Neural cell (in vitro differentiated cells): Measurements from ENCODE around the gene TTC39B.

Experiments
- MXI1 ChIP-seq: fragments of 450-650 bp; conservative IDR thresholded peaks from 2 replicates; pipeline ENCODE4 v1.6.1; 2014; ENCODE audit warnings: antibody characterized with exemption, mild to moderate bottlenecking; ENCODE audit not compliant: poor library complexity, severe bottlenecking
- TF ChIP-seq, protein P1 (sequence below): IDR thresholded peaks from 2 replicates; pipeline ENCODE4 v1.6.1; 2012; ENCODE audit warnings: borderline replicate concordance
- TF ChIP-seq, protein P2 (sequence below): fragments of 450-650 bp; IDR thresholded peaks from 2 replicates; pipeline ENCODE4 v1.5.1; 2014; ENCODE audit warnings: antibody characterized with exemption, mild to moderate bottlenecking, moderate library complexity; ENCODE audit not compliant: poor library complexity, severe bottlenecking

DNA sequence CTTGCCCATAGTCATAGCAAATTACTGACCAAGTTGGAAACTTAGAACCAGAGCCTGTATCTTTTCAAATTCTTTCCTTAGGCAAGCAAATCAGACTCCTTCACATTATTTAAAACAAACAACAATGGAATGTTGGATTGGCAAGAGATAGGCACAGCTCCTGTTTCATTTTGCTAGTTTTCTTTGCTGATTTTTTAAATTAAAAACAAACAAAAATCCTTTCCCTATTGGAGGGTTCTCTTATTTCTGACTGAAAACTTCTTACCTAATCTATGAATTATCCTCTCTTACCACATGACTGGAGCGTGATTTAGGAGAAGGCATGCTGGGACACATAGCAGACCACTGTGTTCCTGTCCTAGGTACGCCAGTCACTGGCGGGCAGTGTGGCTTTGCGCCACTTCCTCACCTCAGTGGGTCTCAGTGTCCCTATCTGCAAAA is 63.0 kb downstream of the TTC39B start:
- TF ChIP-seq, protein P1, sequence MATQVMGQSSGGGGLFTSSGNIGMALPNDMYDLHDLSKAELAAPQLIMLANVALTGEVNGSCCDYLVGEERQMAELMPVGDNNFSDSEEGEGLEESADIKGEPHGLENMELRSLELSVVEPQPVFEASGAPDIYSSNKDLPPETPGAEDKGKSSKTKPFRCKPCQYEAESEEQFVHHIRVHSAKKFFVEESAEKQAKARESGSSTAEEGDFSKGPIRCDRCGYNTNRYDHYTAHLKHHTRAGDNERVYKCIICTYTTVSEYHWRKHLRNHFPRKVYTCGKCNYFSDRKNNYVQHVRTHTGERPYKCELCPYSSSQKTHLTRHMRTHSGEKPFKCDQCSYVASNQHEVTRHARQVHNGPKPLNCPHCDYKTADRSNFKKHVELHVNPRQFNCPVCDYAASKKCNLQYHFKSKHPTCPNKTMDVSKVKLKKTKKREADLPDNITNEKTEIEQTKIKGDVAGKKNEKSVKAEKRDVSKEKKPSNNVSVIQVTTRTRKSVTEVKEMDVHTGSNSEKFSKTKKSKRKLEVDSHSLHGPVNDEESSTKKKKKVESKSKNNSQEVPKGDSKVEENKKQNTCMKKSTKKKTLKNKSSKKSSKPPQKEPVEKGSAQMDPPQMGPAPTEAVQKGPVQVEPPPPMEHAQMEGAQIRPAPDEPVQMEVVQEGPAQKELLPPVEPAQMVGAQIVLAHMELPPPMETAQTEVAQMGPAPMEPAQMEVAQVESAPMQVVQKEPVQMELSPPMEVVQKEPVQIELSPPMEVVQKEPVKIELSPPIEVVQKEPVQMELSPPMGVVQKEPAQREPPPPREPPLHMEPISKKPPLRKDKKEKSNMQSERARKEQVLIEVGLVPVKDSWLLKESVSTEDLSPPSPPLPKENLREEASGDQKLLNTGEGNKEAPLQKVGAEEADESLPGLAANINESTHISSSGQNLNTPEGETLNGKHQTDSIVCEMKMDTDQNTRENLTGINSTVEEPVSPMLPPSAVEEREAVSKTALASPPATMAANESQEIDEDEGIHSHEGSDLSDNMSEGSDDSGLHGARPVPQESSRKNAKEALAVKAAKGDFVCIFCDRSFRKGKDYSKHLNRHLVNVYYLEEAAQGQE = no peak
- TF ChIP-seq, protein P2, sequence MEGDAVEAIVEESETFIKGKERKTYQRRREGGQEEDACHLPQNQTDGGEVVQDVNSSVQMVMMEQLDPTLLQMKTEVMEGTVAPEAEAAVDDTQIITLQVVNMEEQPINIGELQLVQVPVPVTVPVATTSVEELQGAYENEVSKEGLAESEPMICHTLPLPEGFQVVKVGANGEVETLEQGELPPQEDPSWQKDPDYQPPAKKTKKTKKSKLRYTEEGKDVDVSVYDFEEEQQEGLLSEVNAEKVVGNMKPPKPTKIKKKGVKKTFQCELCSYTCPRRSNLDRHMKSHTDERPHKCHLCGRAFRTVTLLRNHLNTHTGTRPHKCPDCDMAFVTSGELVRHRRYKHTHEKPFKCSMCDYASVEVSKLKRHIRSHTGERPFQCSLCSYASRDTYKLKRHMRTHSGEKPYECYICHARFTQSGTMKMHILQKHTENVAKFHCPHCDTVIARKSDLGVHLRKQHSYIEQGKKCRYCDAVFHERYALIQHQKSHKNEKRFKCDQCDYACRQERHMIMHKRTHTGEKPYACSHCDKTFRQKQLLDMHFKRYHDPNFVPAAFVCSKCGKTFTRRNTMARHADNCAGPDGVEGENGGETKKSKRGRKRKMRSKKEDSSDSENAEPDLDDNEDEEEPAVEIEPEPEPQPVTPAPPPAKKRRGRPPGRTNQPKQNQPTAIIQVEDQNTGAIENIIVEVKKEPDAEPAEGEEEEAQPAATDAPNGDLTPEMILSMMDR = no peak
- no peak for TF ChIP-seq MXI1
